Hematopoietic multipotent progenitor cell (in vitro differentiated cells): ENCODE measurements around the gene FAM43A. TPM values are rescaled to one million over a fixed set of nuclear protein-coding genes. Genes with fewer than 3 reads are reported as not detected.

ENCODE experiments used
- DNase-seq, 3 donors: peaks; one replicate each; pipeline ENCODE4 v3.0.0-alpha.2; 2011 to 2015; ENCODE audit warnings: low read depth in 2 of 3, low spot score in 2 of 3
- total RNA-seq: library from RNA; depleted of rRNA; stranded (reverse); fragments of >200 nt; gene quantifications from one replicate; pipeline ENCODE4 v1.2.3, GENCODE V29; 2012

The FAM43A gene
- total RNA-seq, 1 donor, result 15.9 TPM

DNA sequence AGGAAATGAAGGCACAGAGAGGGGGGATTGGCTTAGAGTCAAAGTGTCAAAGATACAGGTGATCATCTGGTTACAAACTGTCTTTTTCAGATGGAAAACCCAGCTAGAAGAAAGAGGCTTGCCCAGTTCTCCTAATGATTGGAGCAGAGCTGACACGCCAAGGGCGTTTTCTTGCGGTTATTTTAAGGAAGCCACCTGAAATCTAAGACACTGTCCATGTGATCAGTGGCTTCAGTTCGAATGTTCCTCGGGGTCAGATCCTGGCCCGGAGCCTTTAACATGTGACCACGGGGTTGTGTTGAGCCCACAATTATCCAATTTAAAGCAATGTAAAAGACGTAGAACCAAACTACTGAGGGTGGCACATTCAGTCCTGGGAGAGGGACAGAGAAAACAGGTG, 19.5 kb downstream of the FAM43A start:
- no peak for DNase-seq

DNA sequence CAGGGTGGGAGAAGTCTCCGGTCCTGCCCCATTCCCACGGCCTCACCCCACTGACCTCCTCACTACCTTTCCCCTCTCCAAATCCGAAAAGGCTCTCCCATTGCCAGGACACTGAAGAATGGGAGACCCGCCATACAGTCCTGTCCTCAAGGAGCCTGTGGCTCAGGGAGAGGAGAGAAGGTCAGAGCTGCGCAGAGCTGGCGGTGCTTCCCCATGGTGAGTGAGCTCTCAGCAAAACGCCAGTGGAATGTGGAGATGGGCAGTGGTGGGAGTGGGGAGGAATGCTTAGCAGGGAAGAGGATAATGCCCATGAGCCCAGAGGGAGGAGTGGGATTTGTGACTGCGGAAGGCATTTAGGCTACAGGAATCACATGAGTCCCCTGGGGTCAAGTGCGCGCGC, 20.1 kb downstream of the FAM43A start:
- no peak for DNase-seq

DNA sequence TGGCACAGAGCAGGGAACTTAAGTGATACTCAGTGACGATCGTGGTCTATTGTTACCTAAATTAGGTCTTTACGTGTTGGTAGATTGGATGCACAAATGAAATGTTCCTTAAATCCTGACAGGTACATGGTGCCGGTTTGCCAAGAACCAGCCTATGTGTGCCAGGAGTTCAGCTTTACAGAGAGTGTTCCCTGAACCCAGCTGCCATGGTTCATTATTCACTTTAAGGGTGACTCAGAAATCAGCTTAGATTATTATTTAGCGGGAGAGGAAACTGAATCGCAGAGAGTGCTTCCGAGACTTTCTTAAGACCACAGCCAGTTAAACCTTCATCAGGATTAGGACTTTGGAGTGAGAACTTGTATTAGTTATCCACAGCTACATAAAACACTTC, 21.5 kb downstream of the FAM43A start:
- DNase-seq, result no peak

DNA sequence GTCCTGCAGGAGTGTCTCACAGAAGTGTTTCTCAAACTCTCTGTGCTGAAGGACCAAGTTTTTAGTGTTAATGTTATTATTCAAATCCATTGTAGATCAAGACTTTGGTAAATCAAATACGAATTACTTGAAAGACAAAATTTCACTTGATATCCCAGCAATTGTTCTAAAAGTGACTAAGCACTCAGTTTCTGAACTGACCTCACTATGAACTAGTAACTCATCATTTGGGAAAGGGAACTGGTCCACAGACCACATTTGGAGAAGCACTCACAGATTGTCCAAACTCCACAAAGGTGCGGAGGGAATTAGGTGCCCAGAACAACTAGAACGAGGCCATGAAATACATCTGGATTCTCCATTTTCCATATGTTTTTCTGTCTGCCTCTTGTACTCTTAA, 25.6 kb downstream of the FAM43A start:
- DNase-seq, result no peak

DNA sequence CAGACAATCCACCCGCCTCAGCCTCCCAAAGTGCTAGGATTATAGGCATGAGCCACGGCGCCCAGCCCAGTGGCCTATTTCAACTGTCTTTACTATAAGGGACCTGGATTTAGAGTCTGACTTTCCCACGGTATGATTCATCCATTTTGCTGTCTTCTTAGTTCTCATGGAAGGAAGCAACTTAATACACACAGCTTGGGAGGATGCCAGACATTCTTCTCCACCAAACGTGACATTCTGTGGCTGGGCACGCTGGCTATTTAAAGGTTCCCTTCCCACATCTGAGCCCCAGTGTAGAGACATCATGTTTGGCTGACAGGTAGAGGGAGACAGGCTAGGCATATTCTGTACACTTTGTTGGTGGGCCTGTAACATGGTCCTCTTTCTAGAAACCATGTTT, 26.2 kb downstream of the FAM43A start:
- DNase-seq, result peak in 1 of 3 donors; percentile 49

DNA sequence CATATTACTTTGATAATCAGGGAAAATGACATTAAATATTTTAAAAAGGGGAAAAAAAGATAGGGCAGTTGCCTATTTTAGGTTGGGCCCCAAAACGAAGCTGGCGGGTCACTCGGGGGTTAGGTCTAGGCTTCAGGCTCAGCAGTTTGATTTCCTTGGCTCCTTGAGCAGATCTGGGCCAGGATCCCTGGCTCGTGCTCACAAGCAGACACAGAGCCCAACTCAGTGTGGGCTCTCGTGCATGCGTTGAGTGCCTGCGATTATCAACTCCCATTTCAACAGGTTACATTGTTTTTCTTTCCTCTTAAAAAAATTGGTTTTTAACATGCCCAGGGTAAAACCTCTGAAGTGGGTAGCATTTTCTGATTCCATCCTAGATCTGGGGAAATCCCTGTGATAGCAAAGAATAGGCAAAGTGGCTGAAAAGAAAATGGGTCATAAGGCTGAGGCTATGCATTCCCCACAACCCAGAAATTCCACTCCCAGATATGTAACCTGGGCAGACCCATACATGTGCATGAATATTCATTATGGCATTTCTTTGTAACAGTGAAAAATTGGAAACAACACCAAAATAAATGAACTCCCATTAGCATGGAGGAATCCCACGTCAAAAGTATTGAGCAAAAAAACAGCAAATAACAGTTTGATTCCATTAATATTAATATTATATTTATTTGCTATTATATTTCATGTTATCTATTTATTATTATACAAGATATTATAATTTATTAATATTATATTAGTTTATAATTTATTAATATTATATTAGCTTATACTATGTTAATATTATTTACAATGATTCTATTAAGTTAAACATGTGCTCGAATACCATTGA, 27.8 kb downstream of the FAM43A start:
- no peak for DNase-seq

DNA sequence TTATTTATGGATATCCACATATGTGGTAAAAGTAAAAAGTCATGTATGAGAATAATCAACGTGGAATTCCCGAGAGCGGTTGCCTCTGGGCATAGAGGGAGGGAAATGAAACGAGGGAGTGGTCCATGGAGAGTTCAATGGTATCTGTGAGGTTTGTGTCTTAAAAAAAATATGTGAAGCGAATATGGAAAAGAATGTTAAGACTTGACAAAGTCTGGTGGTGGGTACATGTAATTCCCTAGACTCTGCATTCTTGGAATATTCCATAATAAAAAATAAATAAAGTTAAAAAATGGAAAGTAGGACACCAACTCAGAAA, 28.4 kb downstream of the FAM43A start:
- DNase-seq, result no peak

DNA sequence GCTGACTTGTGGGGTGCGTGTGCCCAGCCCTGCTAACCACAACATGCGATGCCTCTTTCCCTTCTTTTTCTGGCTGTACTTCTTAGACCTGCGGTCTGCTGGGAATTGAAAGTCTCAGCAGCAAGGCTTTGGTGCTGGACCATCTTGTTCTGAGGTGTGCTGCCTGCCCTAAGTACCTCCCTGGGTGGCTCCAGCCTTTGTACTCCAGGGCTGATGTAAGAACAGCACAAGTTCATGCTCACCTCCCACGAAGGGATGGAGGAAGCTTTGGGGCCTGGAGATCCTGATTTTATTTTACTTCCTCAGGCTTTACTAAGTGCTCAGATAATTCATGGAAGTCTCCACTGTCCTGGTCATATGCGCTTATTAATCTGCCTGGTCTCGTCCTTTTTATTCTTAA, 28.9 kb downstream of the FAM43A start:
- no peak for DNase-seq

DNA sequence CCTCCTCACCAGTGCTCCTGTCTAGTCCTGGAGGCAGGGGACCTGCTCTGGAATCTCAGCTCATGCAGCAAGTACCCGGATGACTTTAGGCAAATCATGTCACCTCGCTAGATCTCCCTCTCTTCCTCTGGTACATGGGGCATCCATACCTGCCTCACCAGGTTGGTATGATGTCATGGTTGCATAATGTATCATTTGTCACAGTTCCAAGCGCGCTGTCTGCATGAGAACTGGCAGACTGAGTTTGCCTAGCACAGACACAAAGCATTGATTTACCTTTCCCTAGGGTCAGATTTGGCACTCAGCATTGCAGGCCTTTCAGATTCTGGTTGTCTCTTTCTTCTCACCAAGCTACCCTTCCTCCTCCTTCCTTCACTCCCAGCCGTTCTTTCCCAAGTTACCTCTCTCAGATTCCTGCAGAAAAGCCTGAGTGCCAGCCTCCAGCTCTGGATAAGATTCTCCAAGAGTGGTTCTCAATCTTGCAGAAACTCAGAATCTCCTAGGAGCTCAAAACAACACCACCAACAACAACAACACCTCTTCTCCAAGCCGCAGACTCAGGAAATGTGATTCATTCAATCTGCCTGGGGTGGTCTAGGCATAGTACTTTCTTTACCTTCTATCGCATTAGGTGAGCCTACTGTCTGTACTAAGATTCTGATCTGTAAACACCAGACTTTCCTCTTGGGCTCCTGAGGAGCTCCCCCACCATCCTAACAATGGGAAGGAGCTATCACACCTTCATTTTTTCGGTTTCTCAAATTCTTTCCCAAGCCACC, 29.5 kb downstream of the FAM43A start:
- DNase-seq, result no peak

DNA sequence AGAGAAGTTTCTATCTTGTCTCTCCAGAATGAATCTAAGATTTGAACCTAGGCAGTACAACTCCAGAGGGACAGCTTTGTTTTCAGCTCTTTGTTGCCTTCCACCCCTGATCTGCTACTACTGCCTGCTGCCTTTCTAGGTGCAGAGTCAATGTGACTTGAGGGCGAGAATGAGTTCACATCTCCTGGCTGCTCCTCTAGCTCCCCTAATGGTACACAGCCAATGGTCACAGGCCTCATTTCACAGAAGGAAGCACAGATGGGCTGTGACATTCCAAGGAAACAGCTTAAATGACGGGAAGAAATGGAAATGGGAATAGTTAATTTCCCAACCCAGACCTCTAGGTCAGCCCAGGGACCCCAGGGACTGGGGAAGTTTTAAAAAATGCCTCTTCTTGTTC, 32.4 kb downstream of the FAM43A start:
- DNase-seq, result no peak

DNA sequence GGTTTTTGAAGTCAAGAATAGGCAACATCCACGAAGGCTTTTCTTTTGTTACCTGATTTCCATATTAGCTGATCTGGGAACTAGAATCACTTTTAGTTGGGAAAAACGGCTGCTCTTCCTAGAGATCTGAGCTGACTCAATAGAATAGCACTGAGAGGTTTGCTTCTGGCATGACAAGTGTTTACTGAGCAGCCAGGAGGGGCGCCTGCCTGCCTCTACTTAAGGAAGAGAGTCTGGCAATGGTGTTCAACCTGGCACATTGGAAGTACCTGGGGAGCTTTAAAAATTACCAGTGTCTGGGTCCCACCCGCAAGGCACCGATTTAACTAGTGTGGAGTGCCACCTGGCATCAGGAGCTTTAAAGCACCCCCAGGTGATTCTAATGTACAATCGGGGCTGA, 34.4 kb downstream of the FAM43A start:
- DNase-seq, result no peak

DNA sequence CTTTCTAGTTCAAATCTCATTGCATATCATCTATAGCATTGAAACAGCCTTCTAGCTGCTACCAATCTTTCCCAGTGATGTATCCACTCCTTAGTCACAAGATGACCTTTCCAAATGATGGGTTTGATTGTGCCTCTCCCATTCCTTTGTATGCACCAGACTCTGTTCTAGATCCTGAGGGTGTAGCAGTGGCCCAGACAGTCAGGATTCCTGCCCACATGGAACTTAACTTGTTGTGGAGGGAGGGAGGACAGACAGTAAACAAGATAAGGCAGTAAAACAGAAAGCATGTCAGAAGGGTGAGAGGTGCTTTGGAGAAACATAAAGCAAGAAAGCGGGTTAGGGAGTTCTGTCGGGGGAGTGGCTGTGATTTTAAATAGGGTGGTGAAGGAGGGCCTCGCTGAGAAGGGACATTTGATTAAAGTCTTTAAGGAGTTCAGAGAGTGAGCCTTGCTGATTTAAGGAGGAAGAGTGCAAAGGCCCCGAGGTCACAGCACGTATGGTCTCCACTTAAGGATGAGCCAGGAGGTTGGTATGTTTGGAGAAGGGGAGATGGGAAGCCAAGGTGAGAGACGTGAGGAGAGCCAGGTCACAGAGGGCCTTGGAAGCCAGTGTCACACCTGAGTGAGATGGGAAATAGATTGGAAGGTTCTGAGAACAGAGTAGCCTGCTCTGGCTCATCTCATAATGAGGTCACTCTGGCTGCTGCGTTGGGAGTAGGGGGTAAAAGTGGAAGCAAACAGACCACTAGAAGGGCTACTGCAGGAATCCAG, 38.3 kb downstream of the FAM43A start:
- DNase-seq, result no peak

DNA sequence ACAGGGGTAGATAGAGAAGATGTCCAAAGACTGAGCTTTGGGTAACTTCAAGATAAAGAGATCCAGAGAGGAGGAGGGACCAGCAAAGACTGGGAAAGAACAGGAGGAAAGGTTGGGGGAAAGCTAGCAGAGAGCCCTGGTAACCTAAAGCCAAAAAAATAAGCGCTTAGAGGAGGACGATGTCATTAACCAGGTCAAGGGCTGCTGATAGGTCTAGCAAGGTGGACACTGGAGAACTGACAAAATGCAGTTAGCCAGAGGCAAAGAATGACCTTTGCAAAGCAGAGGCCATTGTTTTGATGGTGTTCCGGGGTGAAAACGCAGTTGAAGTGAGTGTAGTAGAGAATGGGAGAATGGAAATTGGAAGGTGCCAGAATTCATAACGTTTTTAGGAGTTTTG, 39.7 kb downstream of the FAM43A start:
- no peak for DNase-seq

DNA sequence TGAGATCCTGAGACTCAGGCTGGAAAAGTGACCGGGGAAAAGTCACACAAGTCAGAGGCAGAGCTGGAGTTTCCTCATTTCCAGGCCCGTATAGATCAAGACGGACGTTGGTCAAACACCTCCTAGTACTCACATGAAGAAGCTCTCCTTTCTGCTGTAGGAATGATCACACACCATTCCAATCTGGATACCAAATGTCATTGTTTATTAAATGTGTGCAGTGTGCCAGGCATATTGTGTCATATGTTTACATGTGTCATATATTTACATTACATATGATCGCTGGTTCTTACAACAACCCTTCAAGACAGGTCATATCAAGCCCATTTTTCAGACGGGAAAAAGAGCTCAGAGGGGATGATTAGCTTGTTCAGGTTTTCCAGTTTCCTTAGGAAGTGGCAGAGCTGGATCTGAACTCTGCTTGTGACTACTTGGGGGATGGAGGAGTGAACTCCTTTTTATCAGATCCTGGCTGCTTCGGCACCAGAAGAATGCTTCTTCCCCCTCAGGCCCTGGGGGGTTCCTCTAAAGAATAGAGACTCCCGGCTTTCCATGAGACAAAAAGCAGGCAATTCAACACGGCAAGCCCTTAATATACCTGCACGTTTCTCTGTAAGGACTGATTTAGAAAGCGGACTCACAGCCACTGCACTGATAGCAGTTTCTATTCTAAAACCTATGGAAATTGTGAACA, 41.9 kb downstream of the FAM43A start:
- DNase-seq, result no peak

DNA sequence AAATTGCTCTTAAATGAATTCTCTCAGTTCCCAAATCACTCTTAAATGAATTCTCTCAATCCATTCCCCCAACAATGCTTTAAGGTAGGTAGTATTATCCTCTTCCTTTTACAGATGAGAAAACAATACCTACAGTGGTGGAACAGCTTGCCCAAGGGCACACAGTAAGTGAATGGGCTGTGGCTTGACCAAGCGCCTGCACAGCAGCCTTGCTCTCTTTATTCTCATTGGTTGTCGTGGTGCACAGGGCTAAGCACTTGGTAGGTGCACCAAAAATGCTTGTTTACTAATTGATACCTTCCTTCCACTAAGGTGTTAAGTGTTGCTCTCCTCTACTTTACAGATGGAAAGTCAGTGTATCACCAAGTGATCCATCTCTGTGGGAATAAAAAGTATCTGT, 43.3 kb downstream of the FAM43A start:
- DNase-seq, result no peak

DNA sequence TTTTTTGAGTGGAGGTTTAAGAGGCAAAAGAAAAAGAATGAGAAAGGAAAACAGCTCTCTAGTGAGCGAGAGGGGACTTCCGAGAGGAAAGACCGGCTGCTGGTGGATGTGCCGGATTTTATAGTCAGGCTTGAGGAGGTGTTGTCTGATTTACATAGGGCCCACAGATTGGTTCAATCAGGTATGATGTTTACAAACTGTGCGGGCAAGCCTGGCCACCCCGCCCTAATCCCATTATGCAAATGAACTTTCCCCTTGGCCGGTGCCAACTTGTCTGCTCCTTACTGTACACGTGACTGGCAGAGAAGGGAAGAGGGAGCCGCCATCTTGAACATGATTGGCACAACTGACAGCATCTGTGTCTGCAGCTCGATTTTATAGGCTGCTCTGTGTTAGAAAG, 44.7 kb downstream of the FAM43A start:
- no peak for DNase-seq

DNA sequence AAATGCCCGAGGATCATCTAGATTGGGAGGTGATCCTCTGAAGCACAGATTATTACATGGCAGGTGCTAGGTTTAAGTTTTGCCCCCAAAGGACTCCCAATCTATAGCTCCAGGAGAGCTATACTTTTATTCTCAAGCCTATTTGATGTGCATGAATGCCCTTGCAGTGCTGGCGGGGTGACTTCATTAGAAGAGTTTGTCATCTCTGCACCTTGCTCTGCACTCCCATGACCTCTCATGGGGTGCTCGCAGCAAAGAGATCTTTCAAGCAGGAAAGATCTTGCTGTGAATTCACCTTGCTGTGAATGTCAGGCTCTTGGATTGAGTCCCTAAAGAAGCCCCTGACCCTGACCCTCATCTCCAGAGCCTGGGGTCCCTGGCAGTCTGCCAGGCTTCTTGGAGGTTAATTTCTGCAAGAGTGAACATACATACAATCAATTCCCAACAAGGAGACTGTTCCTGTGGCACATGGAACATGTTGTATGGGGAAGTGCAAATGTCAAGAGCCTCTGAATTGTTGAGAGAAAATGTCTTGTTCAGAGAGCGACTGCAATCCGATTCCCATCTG, 45.9 kb downstream of the FAM43A start:
- DNase-seq, result no peak

DNA sequence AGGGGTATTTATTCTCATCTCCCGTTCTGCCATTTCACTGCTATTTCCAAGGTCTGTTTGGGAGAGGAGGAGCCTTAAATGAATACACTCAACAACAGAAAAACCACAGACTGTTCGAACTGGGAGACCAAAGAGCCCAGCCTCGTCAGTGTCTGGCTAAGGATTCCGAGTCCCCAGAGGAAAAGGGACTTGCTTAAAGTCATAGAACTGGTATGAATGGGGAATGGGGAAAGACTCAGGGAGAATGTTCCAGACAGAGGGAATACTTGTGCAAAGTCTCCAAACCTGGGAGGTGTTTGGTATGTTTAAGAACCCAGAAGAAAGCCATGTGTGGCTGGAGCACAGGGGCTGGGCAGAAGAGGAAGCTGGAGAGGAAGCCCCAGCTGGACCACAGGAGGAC, 46.9 kb downstream of the FAM43A start:
- no peak for DNase-seq

DNA sequence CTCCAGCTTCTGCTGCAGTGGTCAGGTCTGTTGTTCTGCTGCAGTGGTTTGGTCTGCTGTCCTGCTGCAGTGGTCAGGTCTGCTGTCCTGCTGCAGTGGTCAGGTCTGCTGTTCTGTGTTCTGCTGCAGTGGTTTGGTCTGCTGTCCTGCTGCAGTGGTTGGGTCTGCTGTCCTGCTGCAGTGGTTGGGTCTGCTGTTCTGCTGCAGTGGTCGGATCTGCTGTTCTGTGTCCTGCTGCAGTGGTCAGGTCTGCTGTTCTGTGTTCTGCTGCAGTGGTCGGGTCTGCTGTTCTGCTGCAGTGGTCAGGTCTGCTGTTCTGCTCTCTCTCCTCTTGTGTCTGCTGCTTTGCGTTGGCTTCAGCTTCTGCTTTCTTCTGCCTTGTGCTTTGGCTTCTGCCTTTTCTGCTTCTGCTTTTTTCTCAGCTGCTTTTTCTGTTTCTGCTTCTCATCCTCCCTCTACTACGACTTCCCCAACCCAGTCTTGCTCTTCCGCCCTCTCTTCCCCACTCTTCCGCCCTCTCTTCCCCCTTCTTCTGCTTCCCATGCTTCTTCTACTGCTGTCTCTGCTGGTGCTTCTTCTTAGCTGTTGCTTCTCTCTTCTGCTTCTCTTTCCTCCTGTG, 50.7 kb downstream of the FAM43A start:
- peak in 2 of 3 donors; percentile 68 to 85 for DNase-seq

DNA sequence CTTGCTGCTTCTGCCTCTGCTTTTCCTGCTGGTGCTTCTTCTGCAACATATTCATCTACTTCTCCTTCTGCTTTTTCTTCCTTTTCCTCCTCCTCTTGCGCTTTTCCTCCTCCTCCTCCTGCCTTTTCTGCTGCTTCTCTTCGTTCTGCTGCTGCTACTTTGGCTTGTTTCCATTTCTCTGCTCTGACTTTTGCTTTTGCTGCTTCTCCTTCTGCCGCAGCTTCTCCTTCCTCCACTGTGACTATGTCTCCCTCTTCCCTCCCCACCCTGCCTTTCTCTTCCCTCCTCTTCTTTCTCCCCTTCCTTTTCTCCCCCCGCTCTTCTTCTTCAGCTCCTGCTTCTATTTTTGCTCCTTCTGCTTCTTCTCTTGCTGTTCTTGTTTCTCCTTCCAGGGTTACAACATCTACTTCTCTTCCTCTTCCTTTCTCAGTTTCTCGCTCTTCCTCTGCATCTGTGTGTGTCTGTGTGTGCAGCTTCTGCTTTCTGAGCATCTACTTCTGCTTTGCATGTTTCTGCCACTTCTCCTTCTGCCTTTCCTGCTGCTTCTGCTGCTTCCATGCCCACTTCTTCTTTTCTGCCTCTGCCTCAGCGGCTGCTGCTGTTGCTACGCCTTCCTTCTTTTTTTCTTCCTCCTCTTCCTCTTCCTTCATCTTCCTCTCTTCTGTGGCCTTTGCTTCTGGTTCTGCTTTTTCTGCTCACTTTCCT, 51.4 kb downstream of the FAM43A start:
- peak in 2 of 3 donors; percentile 85 to 95 for DNase-seq
